GOT3 (cell line): Measurements from ENCODE around the gene KIF17.
"Not testable (repeated sequence)": the region's sequence is repeated elsewhere in the genome, so short reads cannot be mapped to it uniquely, and the experiment has no call there.

Experiments used
- DNase-seq: peaks from one replicate; lab custom pipeline; 2025; ENCODE audit warnings: mixed read lengths; lab: John Stamatoyannopoulos, UW

Gene KIF17

DNA sequence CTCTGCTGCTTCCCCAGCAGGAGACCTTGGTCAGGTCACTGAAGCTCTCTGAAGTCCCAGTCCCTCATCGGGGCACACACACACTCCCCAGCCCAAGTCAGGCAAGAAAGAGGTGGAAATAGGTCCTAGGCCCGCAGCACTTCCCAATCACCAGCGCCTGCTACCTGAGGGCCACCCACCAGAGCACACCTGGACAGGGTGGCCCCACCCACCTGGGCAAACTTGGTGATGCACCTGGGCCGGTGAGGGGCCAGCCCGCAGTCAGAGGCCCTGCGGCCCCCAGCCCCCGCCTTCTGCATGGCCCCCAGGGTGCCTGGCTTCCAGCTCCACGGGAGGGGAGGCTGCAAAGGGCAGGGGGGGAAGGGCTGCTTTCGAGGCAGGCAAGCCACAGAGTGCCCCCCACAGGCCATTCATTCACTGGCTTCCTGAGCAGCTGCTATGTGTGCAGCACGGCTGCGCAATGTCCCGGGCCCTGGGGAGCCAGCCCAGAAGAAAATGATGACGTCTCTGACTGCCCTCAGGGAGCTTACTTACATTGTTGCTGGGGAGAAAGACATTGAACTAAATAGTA lies 10.0 kb upstream of the KIF17 start:
- DNase-seq = no peak

DNA sequence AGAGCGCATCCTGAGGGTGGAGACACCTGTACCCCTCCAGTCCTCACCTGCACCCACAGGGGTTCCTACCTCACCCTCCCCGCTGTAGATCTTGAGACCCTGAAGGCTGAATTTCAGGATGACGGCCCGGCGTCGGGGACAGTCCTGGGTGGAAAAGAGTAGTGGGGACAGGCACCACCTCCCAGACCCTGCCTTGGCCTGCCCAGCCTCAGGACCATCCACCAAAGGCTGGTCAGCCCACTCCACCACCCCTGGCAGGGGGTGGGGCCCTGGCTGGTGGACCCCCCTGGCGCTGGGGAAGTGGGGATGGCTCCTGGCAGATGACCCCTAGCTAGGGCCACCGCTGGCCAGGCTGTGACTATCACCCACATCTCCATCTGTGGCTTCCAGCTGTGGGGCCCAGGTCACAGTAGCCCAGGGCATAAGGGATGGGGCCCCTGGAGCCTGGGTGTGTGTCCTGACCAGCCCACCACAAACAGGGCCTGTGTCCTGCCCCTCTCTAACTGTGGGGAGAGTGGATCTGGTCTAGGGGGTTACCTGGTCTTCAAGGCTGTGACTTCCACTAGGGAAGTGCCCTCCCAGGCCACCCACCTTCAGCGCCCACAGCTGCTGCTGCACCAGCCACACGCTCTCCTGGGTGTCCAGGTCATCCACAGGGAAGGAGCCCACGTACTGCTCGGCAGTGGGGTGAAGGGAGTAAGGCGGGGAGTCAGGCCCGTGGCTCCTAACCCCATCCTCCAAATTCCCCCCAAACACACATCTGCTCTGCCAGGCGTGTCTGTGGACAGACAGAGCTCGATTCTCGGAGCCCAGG lies 9.3 kb upstream of the KIF17 start:
- DNase-seq = no peak

DNA sequence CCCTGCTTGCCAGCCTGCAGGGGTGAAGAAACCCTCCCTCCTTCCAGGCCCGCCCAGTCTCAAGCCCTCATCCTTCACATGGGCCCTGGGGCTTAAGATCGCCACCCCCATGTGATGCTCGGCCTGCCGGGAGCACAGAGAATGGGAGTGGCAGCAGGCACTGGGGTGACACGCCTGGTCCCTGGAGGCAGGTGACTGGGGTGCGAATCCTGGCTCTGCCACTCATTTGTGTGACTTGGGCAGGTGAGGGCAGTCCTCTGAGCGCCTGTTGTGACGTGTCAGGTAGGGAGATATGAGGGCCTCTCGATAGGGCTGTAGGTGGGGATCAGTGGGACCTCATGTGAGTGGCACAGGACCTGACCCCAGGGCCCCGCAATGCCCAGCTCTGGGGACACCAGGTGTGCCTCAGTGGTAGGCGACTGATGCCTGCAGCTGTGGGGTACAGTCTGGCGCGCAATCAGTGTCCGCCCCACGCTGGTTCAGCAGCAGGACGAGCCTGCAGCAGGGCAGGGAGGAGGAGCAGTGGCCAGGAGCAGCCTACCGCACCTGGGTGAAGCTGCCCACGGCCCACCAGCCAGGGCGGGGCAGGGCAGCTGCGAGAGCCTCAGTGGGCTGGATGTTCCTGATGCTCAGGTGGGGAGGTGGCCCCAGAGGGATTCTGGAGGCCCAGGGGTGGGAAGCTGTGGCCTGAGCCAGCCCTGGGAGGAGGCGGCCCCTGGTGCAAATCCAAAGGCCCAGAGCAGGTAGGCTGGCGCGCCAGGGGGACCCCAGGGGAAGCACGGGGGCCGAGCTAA lies 8.5 kb upstream of the KIF17 start:
- DNase-seq = no peak

DNA sequence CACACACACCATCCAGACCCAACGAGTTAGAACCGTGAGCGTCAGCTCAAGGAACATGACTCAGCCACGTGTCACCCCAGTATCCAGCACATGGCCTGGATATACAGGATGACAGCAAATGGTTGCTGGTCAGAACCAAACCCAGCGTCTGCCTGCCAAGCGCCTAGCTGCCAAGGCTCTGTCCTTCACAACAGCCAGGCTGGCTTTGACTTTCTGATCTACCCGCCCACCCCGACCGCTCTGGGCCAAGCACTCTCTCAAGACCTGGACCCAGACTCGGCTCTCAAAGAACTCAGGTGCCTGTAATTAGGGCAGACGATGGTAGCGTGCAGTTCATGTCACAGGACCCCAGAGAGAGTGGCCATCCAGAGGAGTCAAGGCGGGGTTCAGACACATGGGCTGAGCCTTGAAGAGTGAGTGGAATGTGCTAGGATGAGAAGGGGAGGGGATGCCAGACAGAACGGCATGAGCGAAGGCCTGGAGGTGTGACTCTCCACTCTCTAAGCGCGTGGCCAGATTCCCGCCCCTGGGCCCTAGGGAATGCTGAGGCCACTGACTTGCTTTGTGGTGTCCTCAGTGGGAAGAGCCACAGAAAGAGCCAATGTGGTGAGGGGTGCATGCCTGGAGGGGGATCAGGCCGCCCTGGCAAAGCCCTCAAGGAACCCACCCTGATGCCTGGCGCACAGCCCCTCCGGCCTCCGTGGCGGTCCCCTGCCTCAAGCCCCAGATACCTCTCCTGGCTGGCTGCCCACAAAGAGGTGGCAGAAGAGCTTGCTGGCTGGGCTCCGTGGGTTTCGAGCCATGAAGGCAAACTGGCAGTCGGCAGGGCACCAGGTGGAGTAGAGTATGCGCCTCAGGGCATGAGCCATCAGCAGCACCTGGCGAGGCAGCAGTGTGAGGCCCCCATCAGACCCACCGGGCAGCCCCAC lies 7.6 kb upstream of the KIF17 start:
- DNase-seq = no peak

DNA sequence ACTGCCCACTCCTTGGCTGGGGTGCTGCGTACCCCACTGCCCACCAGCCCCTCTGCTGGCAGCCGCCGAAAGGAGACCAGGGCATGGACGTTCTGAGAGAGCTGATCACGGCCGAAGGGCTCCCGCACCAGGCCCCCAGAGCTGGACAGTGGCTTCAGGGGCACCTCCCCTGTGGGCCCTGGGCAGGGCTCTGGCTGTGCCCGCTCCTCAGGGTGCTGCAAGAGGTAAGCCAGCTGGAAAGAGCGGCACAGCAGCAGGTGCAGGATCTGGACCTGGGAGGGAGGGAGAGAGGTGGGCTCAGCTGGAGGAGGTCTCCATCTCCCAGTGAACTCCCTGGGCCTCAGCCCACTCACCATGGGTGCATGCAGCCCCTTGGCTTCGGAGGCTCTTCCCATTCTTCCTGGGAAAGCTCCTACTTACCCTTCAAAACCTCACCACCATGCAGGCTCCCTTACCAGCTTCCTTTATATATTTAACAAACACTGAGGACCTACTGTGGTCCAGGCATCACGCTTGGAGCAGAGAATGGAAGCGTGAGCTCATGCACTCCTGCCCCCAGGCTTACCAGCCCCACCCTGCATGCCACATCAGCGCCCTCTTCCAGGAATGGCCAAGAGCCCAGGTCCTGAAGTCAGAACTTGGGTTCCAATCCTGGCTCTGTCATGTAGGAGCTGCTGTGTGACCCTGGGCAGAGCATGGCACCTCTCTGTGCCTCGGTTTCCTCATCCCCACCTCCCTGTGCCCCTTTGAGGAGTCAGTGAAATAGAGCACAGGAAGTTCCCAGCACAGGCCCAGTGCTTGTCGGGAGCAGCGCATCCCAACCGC lies 6.8 kb upstream of the KIF17 start:
- DNase-seq = no peak

DNA sequence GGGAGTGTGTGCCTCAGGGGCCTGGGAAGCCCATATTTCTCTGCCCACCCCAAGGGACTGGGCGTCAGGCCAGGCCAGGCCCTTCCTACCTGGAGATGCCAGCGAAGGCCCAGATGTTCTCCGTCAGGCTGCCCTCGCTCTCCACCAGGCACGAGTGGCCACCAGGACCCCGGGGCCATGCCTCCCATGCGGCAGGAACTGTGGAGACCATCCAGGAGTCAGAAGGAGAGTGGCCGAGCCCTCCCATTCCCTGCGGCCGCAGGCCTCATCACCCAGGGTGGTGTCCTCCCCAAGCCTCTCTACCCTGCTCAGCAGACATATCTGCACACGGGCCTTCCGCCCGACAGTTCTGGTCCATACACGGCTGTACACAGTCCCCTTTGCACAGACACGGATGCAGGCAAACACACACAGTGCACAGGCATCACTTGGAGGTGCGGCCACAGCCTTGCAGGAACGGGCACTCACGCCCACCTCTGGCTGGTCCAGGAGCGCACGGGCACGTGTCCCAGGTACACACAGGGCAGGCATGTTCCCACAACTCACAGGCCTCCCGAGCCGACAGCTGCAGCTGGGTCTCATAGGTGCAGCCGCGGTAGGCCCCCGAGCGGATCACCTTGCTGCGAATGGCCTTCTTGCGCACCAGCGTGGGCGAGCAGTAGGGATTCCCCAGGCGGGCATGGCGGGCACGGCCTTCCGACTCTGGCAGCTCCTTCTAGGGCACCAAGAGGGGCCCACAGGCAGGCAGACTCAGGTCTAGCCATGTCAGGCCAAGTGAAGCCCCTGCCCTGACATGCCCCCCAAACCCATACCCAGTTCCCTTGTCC lies 5.9 kb upstream of the KIF17 start:
- no peak for DNase-seq

DNA sequence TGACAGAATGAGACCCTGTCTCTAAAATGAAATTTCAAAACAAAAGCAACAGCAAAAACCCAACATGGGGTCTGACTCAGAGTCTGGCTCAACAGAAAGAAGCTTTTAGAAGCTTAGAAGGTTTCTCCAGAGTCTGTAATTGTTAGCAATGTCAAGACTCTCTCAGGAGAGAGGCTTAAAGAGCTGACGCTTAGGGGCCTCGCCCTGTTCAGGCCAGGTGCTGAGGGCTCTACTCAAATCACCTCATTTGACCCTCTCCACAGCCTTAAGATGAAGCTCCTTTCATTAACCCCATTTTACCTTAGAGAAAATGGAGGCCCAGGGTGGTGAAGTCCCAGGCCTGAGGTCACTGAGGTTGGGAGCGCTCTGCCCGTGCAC lies 5.3 kb upstream of the KIF17 start:
- DNase-seq = no peak

DNA sequence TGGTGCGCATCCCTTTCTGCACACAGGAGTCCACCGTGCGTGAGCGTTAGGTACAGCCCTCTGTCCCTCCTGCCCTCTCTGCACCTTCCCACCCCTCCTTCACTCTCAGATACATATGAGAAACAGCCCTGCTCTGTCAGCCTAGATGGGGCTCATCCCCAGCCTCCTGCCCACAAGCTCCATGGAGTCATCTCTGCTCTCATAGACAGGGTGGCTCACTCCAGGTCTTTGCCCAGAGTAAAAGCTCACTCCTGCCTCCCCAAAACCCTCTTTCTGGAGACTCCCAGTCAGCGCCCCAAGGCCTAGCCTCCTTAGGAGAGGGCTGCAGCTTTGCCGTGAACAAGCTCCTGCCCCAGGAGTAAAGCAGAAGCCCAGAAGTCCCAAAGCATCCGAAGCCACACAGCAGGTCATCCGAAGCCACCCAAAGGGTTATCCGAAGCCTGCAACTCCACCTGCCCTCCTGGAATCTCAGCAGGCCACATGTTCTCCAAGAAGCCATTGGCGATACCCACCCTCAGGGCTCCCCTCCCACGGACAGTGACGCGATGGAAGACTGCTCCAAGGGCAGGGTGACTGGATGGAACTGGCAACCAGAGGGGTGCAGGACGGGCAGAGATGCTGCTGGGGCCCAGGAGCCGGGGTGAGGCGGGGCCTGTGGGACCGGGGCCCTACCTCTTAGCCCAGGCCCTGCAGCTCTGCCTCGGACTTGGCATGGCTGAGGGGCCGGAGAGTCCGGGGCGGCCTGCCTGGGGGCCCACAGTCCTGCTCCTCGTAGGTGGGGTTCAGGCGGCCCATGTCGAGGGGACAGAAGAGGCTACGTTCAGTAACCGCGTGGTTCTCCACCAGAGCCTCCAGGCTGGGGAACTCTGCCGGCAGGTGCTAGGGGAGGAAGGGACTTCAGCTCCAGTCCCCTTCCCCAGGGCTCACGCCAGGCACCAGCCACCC lies 3.6 kb upstream of the KIF17 start:
- DNase-seq = no peak

DNA sequence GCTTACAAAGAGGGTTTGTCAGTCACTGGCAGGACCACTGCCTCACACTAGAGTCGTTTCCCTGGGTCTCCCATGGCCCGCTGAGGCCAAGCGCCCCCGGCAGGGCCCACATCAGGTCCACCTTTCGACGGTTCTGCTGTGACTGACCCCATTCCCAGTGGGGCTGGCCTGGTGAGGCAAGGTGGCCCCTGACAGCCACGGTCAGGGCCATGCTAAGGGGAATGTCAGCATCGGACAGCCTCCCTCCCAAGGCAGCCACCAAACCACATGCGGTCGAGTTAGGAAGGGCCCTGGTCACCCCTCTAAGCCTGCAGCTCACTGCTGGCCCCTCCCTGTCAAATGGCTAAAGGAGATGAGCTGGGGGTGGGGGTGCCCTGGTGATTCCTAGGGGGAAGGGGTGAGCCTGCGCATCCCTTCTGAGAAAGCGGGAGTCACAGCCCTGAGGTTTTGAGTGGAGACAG lies 2.9 kb upstream of the KIF17 start:
- no peak for DNase-seq

DNA sequence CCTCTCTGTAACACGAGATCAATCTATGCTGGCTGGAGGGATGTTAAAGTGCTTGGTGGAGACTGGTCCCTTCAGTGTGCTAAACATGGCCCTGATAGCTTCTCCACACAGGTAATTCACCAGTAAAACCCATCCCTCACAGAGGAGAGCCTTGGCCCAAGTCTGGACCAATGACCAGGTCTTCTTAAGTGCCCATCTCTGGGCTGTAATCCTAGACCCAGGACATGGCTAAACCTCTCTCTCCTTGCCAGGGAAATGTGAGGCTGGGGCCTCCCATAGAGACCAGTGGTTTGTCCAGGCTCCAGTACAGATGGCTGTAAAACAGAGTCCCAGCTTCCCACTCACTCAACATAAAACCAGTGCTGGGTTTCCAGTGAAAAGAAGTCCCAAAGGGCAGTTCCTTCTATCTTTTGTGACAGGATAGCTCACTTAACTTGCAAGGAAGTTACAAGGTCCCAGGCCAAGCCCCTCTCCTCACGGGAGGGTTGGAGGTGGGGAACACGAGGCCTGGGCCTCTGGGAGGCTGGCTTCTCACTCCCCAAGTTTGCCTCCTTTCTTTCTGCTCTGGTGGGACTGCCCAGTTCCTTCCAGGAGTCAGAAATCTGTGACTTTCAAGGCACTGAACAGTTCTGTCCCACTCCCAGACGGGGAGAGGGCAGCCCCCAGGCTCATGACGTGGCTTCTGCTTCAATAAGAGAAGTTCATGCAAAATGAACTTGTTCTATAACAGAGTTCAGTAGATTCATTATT lies 2.2 kb upstream of the KIF17 start:
- DNase-seq = no peak

DNA sequence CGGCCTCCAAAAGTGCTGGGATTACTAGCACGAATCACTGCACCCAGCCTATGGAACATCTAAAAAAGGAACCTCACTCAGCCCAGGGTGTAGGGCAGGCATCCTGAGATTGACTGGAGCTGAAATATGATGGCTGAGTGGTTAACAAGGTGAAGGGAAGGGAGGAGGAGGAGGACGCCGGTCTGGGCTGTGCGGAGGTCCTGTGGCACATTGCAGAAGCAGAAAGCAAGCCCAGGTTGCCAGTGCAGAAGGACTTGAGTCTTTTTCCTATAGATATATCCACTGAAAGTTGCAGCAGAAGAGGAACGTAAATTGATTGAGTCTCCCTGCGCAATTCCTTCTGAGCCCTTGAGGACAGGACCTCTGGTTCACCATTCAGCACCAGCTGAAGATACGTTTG lies 1.5 kb upstream of the KIF17 start:
- no peak for DNase-seq

DNA sequence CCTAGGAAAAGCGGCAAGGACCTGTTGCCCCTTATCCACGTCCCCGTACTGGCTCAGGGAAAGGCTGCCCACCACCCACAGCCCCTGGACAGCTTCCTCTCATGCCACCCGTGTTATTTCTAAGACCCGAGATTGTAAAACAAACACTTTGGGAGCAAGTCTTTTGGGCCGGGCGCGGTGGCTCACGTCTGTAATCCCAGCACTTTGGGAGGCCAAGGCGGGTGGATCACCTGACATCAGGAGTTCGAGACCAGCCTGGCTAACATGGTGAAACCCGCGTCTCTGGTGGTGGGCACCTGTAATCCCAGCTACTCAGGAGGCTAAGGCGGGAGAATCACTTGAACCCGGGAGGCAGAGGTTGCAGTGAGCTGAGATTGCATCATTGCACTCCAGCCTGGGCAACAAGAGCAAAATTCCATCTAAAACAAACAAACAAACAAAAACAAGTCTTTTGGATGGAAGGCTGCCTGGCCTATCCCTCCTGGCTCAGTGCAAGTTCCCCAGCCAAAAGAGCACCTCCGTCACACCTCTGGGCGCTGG lies 606 bp upstream of the KIF17 start:
- not testable (repeated sequence) for DNase-seq

DNA sequence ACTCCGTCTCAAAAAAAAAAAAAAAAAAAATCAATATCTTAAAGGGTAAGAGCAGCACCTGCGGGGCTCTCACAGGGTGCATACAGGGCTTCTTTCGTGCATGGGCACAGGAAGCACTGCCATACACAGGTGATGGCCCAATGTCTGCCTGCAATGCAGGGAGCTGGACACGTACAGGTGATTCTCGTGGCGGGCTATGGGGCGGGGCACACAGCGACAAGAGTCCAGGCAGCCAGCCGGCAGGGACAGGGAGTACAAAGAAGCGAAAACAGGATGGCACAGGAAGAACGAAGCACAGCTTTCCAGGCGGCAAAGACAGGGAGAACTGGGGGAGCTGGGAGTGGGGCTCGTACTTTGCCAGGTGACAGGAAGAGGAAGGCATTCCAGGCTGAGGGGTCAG lies 1.6 kb downstream of the KIF17 start:
- no peak for DNase-seq

DNA sequence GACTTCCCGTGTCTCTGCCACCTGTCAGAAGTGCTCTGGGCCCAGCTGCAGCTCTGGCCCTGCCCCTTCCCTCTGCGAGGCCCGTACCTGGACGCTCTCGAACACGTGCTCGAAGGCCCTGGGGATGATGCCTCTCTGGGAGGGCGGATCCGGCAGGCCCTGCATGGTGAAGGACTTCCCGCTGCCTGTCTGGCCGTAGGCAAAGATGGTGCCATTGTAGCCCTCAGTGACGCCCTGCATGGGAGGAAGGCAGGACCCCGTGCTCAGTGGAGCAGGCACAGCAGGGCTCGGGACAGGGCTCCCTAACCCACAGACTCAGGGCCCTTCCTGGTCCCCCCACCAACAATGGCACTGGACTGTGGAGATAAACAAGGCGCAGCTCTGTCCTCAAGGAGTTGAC lies 2.4 kb downstream of the KIF17 start:
- no peak for DNase-seq

DNA sequence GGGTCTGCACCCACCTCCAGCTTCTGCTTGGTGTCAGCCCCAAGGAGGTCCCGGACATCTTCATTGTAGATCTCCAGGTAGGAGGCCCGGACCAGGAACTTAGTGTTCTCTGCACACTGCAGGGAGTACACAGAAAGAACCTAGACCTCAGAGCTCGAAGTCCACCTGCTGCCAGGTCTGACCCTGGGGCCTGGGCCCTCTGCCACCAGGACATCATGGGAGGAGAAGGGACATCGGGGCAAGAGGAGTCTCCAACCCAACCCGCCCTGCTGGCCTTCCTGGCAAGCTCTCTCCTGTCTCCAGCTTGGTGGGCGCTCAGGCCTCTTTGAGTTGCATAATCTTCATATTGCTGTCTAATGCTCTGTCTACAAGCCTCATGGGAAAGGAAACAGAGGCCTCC lies 4.4 kb downstream of the KIF17 start:
- no peak for DNase-seq

DNA sequence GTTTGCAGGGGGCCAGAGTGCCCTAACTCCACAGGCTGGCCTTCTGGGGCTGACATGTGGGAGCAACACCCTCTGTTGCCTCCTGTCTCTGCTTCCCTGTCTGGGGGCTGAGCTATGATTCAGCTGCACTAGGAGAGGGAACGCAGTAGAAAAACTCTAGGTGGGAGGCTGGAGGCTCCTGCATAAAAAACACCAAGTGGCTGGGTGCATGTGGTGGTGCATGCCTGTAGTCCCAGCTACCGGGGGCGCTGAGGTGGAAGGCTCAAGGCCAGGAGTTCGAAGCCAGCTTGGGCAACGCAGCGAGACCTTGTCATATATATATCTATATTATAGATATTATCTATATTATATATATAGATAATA lies 5.6 kb downstream of the KIF17 start:
- DNase-seq = no peak

DNA sequence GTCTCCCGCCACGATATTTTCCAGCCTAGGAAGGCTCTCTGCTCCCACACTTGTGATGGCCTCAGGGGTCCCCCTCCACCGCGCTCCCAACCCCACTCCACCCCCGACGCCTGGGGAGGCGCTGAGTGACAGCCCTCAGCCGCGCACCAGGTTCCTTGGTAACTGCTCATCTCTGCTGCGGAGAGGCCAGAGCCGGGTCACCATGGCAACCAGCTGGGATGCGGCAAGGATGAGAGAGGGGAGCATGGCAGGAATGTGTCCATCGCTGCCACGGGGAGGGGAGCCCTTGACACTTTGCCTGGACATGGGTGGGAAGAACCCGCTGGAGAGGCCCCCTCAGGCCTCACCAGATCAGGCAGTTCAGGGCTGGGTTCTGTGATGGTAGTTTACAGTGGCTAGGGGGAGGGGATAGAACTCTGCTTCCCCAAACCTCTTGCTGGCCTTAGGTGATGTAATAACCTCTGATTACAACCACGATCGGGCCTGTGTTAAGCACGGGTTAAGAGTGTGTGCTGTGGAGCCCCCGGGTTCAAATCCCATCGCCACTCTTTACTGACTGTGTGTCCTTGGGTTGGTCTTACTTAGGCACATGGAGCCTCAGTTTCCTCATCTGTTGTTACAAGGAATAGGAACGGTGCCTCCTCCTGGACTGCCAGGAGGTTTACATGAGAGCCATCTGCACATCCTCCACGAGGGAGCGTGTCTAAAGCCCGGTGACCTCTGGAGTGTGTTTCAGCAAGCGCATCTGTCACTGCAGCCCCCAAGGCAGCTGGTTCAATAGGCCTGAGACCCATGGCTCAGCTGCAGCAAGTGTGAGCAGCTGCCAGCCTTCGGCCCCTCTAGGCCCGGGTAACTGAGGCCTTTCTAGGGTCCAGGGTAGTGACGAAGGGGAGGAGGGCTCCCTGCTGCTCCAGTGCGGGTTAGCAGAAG lies 6.3 kb downstream of the KIF17 start:
- no peak for DNase-seq
